HCT116 (cell line): ENCODE data around the gene CD8B2. TPM values are rescaled to one million over a fixed set of nuclear protein-coding genes. Genes with fewer than 3 reads are reported as not detected.

Experiments used
- ATAC-seq: fragments of 200-7000 bp; cut with Tn5 transposase; 2 replicates; pipeline ENCODE4 v1.9.1; 2020; ENCODE audit warnings: mild to moderate bottlenecking, moderate library complexity
- BruUV-seq: library from RNA; stranded (reverse); fragments of 400-500 nt; replicated peaks from 2 replicates; lab custom pipeline; 2021; lab: Mats Ljungman, UMichigan
- CTCF ChIA-PET: fragments of 300-600 bp; sonication (Branson Sonifier 250); formaldehyde crosslinking; loops from one replicate; lab custom pipeline; 2021; ENCODE audit warnings: antibody characterized with exemption; lab: Charles Lee
- POLR2A ChIA-PET: fragments of 300-600, 350-600 bp; sonication (Branson Sonifier 250); formaldehyde crosslinking; loops from one replicate; lab custom pipeline; 2021; ENCODE audit warnings: antibody characterized with exemption; lab: Charles Lee
- RAD21 ChIA-PET, 2 experiments: fragments of 300-600 bp; sonication (Branson Sonifier 250); formaldehyde crosslinking; loops; one replicate each; lab custom pipeline; 2023; ENCODE audit warnings: low total read pairs in 2 of 2; ENCODE audit not compliant: uncharacterized antibody in 2 of 2, unreplicated experiment in 2 of 2, low non-redundant PET in 1 of 2; lab: Charles Lee
- DNase-seq: peaks from one replicate; pipeline ENCODE4 v3.0.0-alpha.2; 2010; ENCODE audit warnings: low read depth, low spot score
- H2AFZ ChIP-seq: fragments of 200-600 bp; shearing (Covaris generic), sonication (generic); 2 replicates; pipeline ENCODE4 v1.6.1; 2017; ENCODE audit warnings: low read depth, mixed run types, mixed read lengths, antibody characterized with exemption, low read length; ENCODE audit not compliant: poor library complexity, severe bottlenecking
- H3K27ac ChIP-seq: 2 replicates; pipeline ENCODE4 v1.5.1; 2012; ENCODE audit warnings: low read depth, low read length
- H3K27me3 ChIP-seq: fragments of 200-600 bp; sonication (generic); 2 replicates; pipeline ENCODE4 v1.6.1; 2016; ENCODE audit warnings: mixed run types, low read length, mixed read lengths; ENCODE audit not compliant: insufficient read depth
- H3K36me3 ChIP-seq, 2 experiments: fragments of 200-500 bp in 1 of 2; fragments of 200-600 bp in 1 of 2; sonication (Bioruptor generic) in 1 of 2; sonication (generic) in 1 of 2; 2 replicates each; pipeline versions ENCODE4 v1.5.1 to v1.6.1; 2014 to 2016; ENCODE audit warnings: low read length in 2 of 2, inconsistent platforms in 1 of 2, mixed read lengths in 1 of 2, mixed run types in 1 of 2; ENCODE audit not compliant: insufficient read depth in 2 of 2, control insufficient read depth in 1 of 2
- H3K4me1 ChIP-seq, 2 experiments: fragments of 200-600 bp in 1 of 2; sonication (generic) in 1 of 2; 2 replicates each; pipeline versions ENCODE4 v1.5.1 to v1.6.1; 2012 to 2017; ENCODE audit warnings: low read length in 2 of 2, inconsistent platforms in 1 of 2, mild to moderate bottlenecking in 1 of 2, mixed read lengths in 1 of 2, mixed run types in 1 of 2, moderate library complexity in 1 of 2; ENCODE audit not compliant: insufficient read depth in 2 of 2, control insufficient read depth in 1 of 2
- H3K4me2 ChIP-seq: fragments of 200-600 bp; sonication (generic); 2 replicates; pipeline ENCODE4 v1.6.1; 2017; ENCODE audit warnings: mixed run types, low read length, mixed read lengths
- H3K4me3 ChIP-seq, 2 experiments: fragments of 200-600 bp in 1 of 2; sonication (generic) in 1 of 2; replicated peaks in 1 of 2; 2 replicates each; pipeline ENCODE4 v1.5.1; 2011 to 2016; ENCODE audit warnings: low read length in 2 of 2, control low read depth in 1 of 2, low read depth in 1 of 2, mild to moderate bottlenecking in 1 of 2, mixed read lengths in 1 of 2, mixed run types in 1 of 2
- H3K79me2 ChIP-seq: fragments of 200-600 bp; sonication (generic); 2 replicates; pipeline ENCODE4 v1.6.1; 2017; ENCODE audit warnings: mild to moderate bottlenecking, mixed run types, low read length, moderate library complexity, mixed read lengths; ENCODE audit not compliant: insufficient read depth
- H3K9ac ChIP-seq: fragments of 200-600 bp; sonication (generic); 2 replicates; pipeline ENCODE4 v1.6.1; 2016; ENCODE audit warnings: low read length, mixed read lengths
- H3K9me2 ChIP-seq: fragments of 200-600 bp; sonication (generic), shearing (Covaris generic); 2 replicates; pipeline ENCODE4 v1.6.1; 2017; ENCODE audit warnings: mixed run types, mild to moderate bottlenecking, moderate library complexity; ENCODE audit not compliant: insufficient read depth
- H3K9me3 ChIP-seq, 2 experiments: fragments of 200-500 bp in 1 of 2; fragments of 200-600 bp in 1 of 2; sonication (Bioruptor generic) in 1 of 2; sonication (generic) in 1 of 2; 2 replicates each; pipeline ENCODE4 v1.6.1; 2014 to 2017; ENCODE audit warnings: low read length in 2 of 2, mixed read lengths in 2 of 2, inconsistent platforms in 1 of 2, low read depth in 1 of 2, mild to moderate bottlenecking in 1 of 2, mixed run types in 1 of 2, moderate library complexity in 1 of 2; ENCODE audit not compliant: control insufficient read depth in 1 of 2, insufficient read depth in 1 of 2
- H4K20me1 ChIP-seq: fragments of 200-600 bp; sonication (generic), shearing (Covaris generic); 2 replicates; pipeline ENCODE4 v1.6.1; 2017; ENCODE audit warnings: mixed run types, mild to moderate bottlenecking, moderate library complexity; ENCODE audit not compliant: insufficient read depth
- CBX3 ChIP-seq: IDR thresholded peaks from 2 replicates; pipeline ENCODE4 v1.6.1; 2012; ENCODE audit warnings: low read depth
- EZH2phosphoT487 ChIP-seq: fragments of 200-600 bp; IDR thresholded peaks from 2 replicates; pipeline ENCODE4 v1.6.1; 2018; ENCODE audit warnings: antibody characterized with exemption, borderline replicate concordance
- RAD21 ChIP-seq: IDR thresholded peaks from 2 replicates; pipeline ENCODE4 v1.6.1; 2012; ENCODE audit warnings: low read depth, mild to moderate bottlenecking
- SP1 ChIP-seq: IDR thresholded peaks from 2 replicates; pipeline ENCODE4 v1.6.1; 2012; ENCODE audit warnings: low read depth
- TCF7L2 ChIP-seq: IDR thresholded peaks from 2 replicates; pipeline ENCODE4 v1.7.0; 2011; ENCODE audit warnings: borderline replicate concordance, inconsistent platforms; ENCODE audit not compliant: insufficient read depth, insufficient read length; ENCODE audit errors: extremely low read depth
- ZNF274 ChIP-seq: fragments of 200-500 bp; sonication (Bioruptor generic); IDR thresholded peaks from 2 replicates; pipeline ENCODE4 v1.6.1; 2014; ENCODE audit warnings: mild to moderate bottlenecking, low read depth, low read length, inconsistent platforms
- intact Hi-C: fragments of 100-400 bp; cut with micrococcal nuclease; formaldehyde crosslinking; loops from 2 replicates; pipeline ENCODE4 v1.10.0; 2022
- total RNA-seq: library from RNA; stranded (reverse); gene quantifications from one replicate; pipeline ENCODE4 v1.2.1, GENCODE V29; 2021; ENCODE audit not compliant: unreplicated experiment
- TF ChIP-seq, protein P1 (sequence below): IDR thresholded peaks from 2 replicates; pipeline ENCODE4 v1.6.1; 2012
- TF ChIP-seq, protein P2 (sequence below): IDR thresholded peaks from 2 replicates; pipeline ENCODE4 v1.6.1; 2012
- TF ChIP-seq, protein P3 (sequence below), 3 experiments: fragments of 200-600 bp in 1 of 3; sonication (generic) in 1 of 3; IDR thresholded peaks in 2 of 3; conservative IDR thresholded peaks in 1 of 3; 2 replicates each; pipeline ENCODE4 v1.5.1; 2012 to 2017; ENCODE audit warnings: low read depth in 2 of 3, low read length in 2 of 3, antibody characterized with exemption in 1 of 3, borderline replicate concordance in 1 of 3, control low read depth in 1 of 3, mild to moderate bottlenecking in 1 of 3, mixed read lengths in 1 of 3, mixed run types in 1 of 3, moderate library complexity in 1 of 3; ENCODE audit not compliant: insufficient read depth in 1 of 3
- TF ChIP-seq, protein P4 (sequence below): IDR thresholded peaks from 2 replicates; pipeline ENCODE4 v1.6.1; 2012; ENCODE audit warnings: low read depth

Gene CD8B2
- total RNA-seq, 1 experiment from 2014 or later: not detected

DNA sequence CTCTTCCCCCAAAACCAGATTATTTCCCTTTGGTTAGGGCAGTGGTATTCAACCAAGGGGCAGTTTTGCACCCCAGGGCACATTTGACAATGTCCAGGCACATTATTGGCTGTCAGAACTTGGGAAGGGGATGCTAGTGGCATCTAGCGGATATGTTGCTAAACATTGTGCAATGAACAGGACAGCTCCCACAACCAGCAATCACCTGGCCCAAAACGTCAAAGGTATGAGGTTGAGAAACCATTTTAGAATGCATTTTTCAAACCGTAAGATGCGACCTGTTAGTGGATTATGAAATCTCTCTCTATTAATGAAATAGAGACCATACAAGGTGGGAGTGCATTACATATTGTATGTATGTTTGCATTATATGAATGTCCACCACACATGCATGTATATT, 54.2 kb downstream of the CD8B2 start:
- H3K9me3 ChIP-seq: no peaks in the 10 kb centered on the region
- CTCF ChIA-PET: no interaction called here

More for the DNA sequence above, 54.2 kb downstream of the CD8B2 start:
- no peak overlapping the region for H3K4me2 ChIP-seq
- H3K4me3 ChIP-seq: no peak overlapping the region
- H3K9me2 ChIP-seq: no peaks in the 10 kb centered on the region
- H4K20me1 ChIP-seq: no peaks in the 10 kb centered on the region
- H3K27me3 ChIP-seq: no peaks in the 10 kb centered on the region
- H3K4me1 ChIP-seq: peaks cover 0 to 4% of the 10 kb centered on the region in 2 experiments; a peak in 1 of 4 replicates
- ATAC-seq (no peak), DNase-seq (no peak)
- no peak overlapping the region for H2AFZ ChIP-seq
- H3K27ac ChIP-seq: no peak overlapping the region
- no peaks in the 10 kb centered on the region for H3K79me2 ChIP-seq
- intact Hi-C loops: loop anchor here (5.0 kb wide), 1 partner anchor 294 kb away; no protein-coding TSS in a partner anchor
- H3K9ac ChIP-seq: no peak overlapping the region
- RAD21 ChIA-PET: no interaction called here
- no TSS peak for BruUV-seq
- POLR2A ChIA-PET: no interaction called here
- H3K36me3 ChIP-seq: no peaks in the 10 kb centered on the region
- no peak for TF ChIP-seq TCF7L2
- TF ChIP-seq, protein P1, sequence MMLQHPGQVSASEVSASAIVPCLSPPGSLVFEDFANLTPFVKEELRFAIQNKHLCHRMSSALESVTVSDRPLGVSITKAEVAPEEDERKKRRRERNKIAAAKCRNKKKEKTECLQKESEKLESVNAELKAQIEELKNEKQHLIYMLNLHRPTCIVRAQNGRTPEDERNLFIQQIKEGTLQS: no peak
- TF ChIP-seq SP1: no peak
- no peak for TF ChIP-seq RAD21
- no peak for TF ChIP-seq ZNF274
- TF ChIP-seq EZH2phosphoT487: no peak
- TF ChIP-seq, protein P2, sequence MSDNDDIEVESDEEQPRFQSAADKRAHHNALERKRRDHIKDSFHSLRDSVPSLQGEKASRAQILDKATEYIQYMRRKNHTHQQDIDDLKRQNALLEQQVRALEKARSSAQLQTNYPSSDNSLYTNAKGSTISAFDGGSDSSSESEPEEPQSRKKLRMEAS: no peak
- TF ChIP-seq CBX3: no peak
- TF ChIP-seq, protein P3, sequence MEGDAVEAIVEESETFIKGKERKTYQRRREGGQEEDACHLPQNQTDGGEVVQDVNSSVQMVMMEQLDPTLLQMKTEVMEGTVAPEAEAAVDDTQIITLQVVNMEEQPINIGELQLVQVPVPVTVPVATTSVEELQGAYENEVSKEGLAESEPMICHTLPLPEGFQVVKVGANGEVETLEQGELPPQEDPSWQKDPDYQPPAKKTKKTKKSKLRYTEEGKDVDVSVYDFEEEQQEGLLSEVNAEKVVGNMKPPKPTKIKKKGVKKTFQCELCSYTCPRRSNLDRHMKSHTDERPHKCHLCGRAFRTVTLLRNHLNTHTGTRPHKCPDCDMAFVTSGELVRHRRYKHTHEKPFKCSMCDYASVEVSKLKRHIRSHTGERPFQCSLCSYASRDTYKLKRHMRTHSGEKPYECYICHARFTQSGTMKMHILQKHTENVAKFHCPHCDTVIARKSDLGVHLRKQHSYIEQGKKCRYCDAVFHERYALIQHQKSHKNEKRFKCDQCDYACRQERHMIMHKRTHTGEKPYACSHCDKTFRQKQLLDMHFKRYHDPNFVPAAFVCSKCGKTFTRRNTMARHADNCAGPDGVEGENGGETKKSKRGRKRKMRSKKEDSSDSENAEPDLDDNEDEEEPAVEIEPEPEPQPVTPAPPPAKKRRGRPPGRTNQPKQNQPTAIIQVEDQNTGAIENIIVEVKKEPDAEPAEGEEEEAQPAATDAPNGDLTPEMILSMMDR (IDR thresholded peaks at IDR 0.05 in 2 of 3, conservative IDR thresholded peaks at IDR 0.05 in 1 of 3; ENCODE audit: borderline replicate concordance in 1 of 3, insufficient read depth in 1 of 3, low read depth in 2 of 3, low read length in 2 of 3): no peak
- TF ChIP-seq, protein P4, sequence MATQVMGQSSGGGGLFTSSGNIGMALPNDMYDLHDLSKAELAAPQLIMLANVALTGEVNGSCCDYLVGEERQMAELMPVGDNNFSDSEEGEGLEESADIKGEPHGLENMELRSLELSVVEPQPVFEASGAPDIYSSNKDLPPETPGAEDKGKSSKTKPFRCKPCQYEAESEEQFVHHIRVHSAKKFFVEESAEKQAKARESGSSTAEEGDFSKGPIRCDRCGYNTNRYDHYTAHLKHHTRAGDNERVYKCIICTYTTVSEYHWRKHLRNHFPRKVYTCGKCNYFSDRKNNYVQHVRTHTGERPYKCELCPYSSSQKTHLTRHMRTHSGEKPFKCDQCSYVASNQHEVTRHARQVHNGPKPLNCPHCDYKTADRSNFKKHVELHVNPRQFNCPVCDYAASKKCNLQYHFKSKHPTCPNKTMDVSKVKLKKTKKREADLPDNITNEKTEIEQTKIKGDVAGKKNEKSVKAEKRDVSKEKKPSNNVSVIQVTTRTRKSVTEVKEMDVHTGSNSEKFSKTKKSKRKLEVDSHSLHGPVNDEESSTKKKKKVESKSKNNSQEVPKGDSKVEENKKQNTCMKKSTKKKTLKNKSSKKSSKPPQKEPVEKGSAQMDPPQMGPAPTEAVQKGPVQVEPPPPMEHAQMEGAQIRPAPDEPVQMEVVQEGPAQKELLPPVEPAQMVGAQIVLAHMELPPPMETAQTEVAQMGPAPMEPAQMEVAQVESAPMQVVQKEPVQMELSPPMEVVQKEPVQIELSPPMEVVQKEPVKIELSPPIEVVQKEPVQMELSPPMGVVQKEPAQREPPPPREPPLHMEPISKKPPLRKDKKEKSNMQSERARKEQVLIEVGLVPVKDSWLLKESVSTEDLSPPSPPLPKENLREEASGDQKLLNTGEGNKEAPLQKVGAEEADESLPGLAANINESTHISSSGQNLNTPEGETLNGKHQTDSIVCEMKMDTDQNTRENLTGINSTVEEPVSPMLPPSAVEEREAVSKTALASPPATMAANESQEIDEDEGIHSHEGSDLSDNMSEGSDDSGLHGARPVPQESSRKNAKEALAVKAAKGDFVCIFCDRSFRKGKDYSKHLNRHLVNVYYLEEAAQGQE: no peak
